HepG2 (cell line): ENCODE data around the gene AUTS2. TPM values are rescaled to one million over a fixed set of nuclear protein-coding genes. Genes with fewer than 3 reads are reported as not detected.

ENCODE experiments used
- ATAC-seq: fragments of 200-7000 bp; cut with Tn5 transposase; 3 replicates; pipeline ENCODE4 v1.9.1; 2020; ENCODE audit warnings: mild to moderate bottlenecking, moderate library complexity
- BruUV-seq: library from RNA; stranded (reverse); fragments of 400-500 nt; replicated peaks from 2 replicates; lab custom pipeline; 2021; lab: Mats Ljungman, UMichigan
- CTCF ChIA-PET: fragments of 300-600 bp; formaldehyde crosslinking; extraction: SDS; loops from one replicate; lab custom pipeline; 2021; ENCODE audit warnings: low total read pairs, inconsistent platforms, low intra/inter-chr PET ratio; lab: Yijun Ruan, JAX
- POLR2A ChIA-PET: fragments of 350-600 bp; sonication (Branson Sonifier 250); formaldehyde crosslinking; loops from one replicate; lab custom pipeline; 2020; ENCODE audit warnings: antibody characterized with exemption, inconsistent platforms; lab: Yijun Ruan, JAX
- DNase-seq: peaks from one replicate; pipeline ENCODE4 v3.0.0-alpha.2; 2015; ENCODE audit warnings: low spot score
- FAIRE-seq: peaks from 3 replicates; lab custom pipeline; 2011; peaks lifted over from hg19 to GRCh38; lab: Jason Lieb, UNC
- H2AFZ ChIP-seq: one replicate; pipeline ENCODE4 v1.6.1; 2011; ENCODE audit warnings: low read length, inconsistent platforms
- H3K27ac ChIP-seq: fragments of 300-600 bp; 3 replicates; pipeline ENCODE4 v1.8.0; 2011; ENCODE audit warnings: mixed run types, mild to moderate bottlenecking, mixed read lengths, low read length, inconsistent platforms; ENCODE audit not compliant: insufficient read depth; ENCODE audit errors: extremely low read length
- H3K27me3 ChIP-seq, 2 experiments: fragments of 200-600 bp in 1 of 2; 2 replicates in 1 of 2; 3 replicates in 1 of 2; pipeline versions ENCODE4 v1.6.0 to v1.8.0; 2011; ENCODE audit warnings: low read length in 2 of 2, mild to moderate bottlenecking in 2 of 2, moderate library complexity in 2 of 2, inconsistent platforms in 1 of 2; ENCODE audit not compliant: insufficient read depth in 2 of 2, control insufficient read depth in 1 of 2
- H3K36me3 ChIP-seq, 2 experiments: fragments of 200-600 bp in 1 of 2; replicated peaks in 1 of 2; 2 replicates in 1 of 2; 3 replicates in 1 of 2; pipeline versions ENCODE4 v1.5.1 to v1.8.0; 2011; ENCODE audit warnings: low read length in 2 of 2, inconsistent platforms in 1 of 2; ENCODE audit not compliant: insufficient read depth in 2 of 2, control insufficient read depth in 1 of 2
- H3K4me1 ChIP-seq: 2 replicates; pipeline ENCODE4 v1.5.1; 2012; ENCODE audit warnings: low read length, inconsistent platforms; ENCODE audit not compliant: insufficient read depth
- H3K4me2 ChIP-seq: 2 replicates; pipeline ENCODE4 v1.6.0; 2011; ENCODE audit warnings: low read depth, low read length, inconsistent platforms
- H3K4me3 ChIP-seq, 3 experiments: fragments of 200-600 bp in 1 of 3; sonication (generic), shearing (Covaris generic) in 1 of 3; replicated peaks in 1 of 3; 2 replicates each; pipeline ENCODE4 v1.5.1; 2011 to 2016; ENCODE audit warnings: low read length in 3 of 3, inconsistent platforms in 2 of 3, low read depth in 2 of 3, mild to moderate bottlenecking in 2 of 3, control low read depth in 1 of 3, mixed read lengths in 1 of 3; ENCODE audit not compliant: insufficient read depth in 1 of 3
- H3K79me2 ChIP-seq: one replicate; pipeline ENCODE4 v1.6.1; 2011; ENCODE audit warnings: low read length, inconsistent platforms; ENCODE audit not compliant: insufficient read depth
- H3K9ac ChIP-seq: 2 replicates; pipeline ENCODE4 v1.6.0; 2011; ENCODE audit warnings: mild to moderate bottlenecking, low read depth, low read length, inconsistent platforms; ENCODE audit not compliant: insufficient read depth
- H3K9me3 ChIP-seq: 2 replicates; pipeline ENCODE4 v1.5.1; 2012; ENCODE audit warnings: mild to moderate bottlenecking, low read length
- H4K20me1 ChIP-seq: 2 replicates; pipeline ENCODE4 v1.6.0; 2011; ENCODE audit warnings: inconsistent platforms, mild to moderate bottlenecking, low read length, moderate library complexity; ENCODE audit not compliant: insufficient read depth
- CBFB ChIP-seq: sonication (generic); formaldehyde crosslinking; IDR thresholded peaks from 2 replicates; pipeline ENCODE4 v1.4.0; 2020; ENCODE audit warnings: missing genetic modification reagents
- FOXA3 ChIP-seq: IDR thresholded peaks from 2 replicates; pipeline ENCODE4 v1.6.1; 2016; ENCODE audit warnings: missing genetic modification reagents, missing compliant biosample characterization
- FOXM1 ChIP-seq: sonication (generic); formaldehyde crosslinking; IDR thresholded peaks from 2 replicates; pipeline ENCODE4 v1.5.0; 2020; ENCODE audit warnings: missing genetic modification reagents
- NAIF1 ChIP-seq: sonication (generic); formaldehyde crosslinking; IDR thresholded peaks from 2 replicates; pipeline ENCODE4 v1.5.0; 2020; ENCODE audit warnings: mild to moderate bottlenecking, missing genetic modification reagents, borderline replicate concordance
- SP4 ChIP-seq: sonication (generic); formaldehyde crosslinking; IDR thresholded peaks from 2 replicates; pipeline ENCODE4 v1.8.1; 2023; ENCODE audit warnings: mild to moderate bottlenecking, missing genetic modification reagents
- TAF15 ChIP-seq: fragments of 200-400 bp; formaldehyde crosslinking; IDR thresholded peaks from one replicate; pipeline ENCODE4 v1.6.1; 2018; ENCODE audit warnings: mild to moderate bottlenecking, low read depth, low read length; ENCODE audit not compliant: poor library complexity, severe bottlenecking
- ZFP1 ChIP-seq: IDR thresholded peaks from 2 replicates; pipeline ENCODE4 v1.6.1; 2016
- ZNF432 ChIP-seq: sonication (generic); formaldehyde crosslinking; IDR thresholded peaks from 2 replicates; pipeline ENCODE4 v1.5.0; 2020; ENCODE audit warnings: missing genetic modification reagents, mild to moderate bottlenecking, borderline replicate concordance
- ZNF7 ChIP-seq: IDR thresholded peaks from 2 replicates; pipeline ENCODE4 v1.6.1; 2016; ENCODE audit warnings: missing biosample characterization, missing genetic modification reagents
- ZNF777 ChIP-seq: sonication (generic); formaldehyde crosslinking; IDR thresholded peaks from 2 replicates; pipeline ENCODE4 v1.4.0; 2020; ENCODE audit warnings: missing genetic modification reagents
- WGBS: methylation state at CpG from one replicate; pipeline ENCODE4 v1.1.6; 2017; ENCODE audit warnings: low lambda C conversion rate; 5-methylcytosine and 5-hydroxymethylcytosine counted together
- in situ Hi-C: cut with HindIII; loops from 2 replicates; pipeline ENCODE4 v1.10.0; 2017; ENCODE audit warnings: low pct_unique_long_range_greater_than_20kb; ENCODE audit not compliant: extremely low pct_ligation_motif_present
- intact Hi-C: fragments of 100-400 bp; cut with micrococcal nuclease; formaldehyde crosslinking; loops from one replicate; pipeline ENCODE4 v1.10.0; 2022; ENCODE audit not compliant: unreplicated experiment
- polyA plus RNA-seq, 8 experiments: library from polyadenylated mRNA; depleted of rRNA in 3 of 8; stranded (reverse) in 7 of 8; unstranded in 1 of 8; fragments of >200 nt; fragmentation: Illumina TruSeq in 4 of 8; extraction: Trizol in 4 of 8; gene quantifications; 2 replicates each; pipeline versions ENCODE4 v1.2.1 to v1.2.3, GENCODE V29; 2011 to 2016; ENCODE audit warnings: low read depth in 4 of 8, missing spikeins in 1 of 8, mixed read lengths in 1 of 8; ENCODE audit not compliant: insufficient read depth in 1 of 8
- total RNA-seq, 5 experiments: library from RNA; depleted of rRNA; stranded (reverse); fragments of >200 nt; fragmentation: Illumina TruSeq; extraction: Trizol; gene quantifications; 2 replicates each; pipeline ENCODE4 v1.2.3, GENCODE V29; 2016; ENCODE audit warnings: low read depth in 1 of 5
- TF ChIP-seq, protein P1 (sequence below): sonication (generic); formaldehyde crosslinking; IDR thresholded peaks from 2 replicates; pipeline ENCODE4 v1.5.1; 2020; ENCODE audit warnings: mild to moderate bottlenecking, missing genetic modification reagents
- TF ChIP-seq, protein P2 (sequence below): IDR thresholded peaks from 2 replicates; pipeline ENCODE4 v1.6.1; 2012; ENCODE audit warnings: low read depth, low read length, improper control_type of control experiment
- TF ChIP-seq, protein P3 (sequence below): fragments of 450-650 bp; IDR thresholded peaks from 2 replicates; pipeline ENCODE4 v1.6.1; 2016
- TF ChIP-seq, protein P4 (sequence below): sonication (generic); IDR thresholded peaks from 2 replicates; pipeline ENCODE4 v1.6.1; 2016; ENCODE audit warnings: low read depth, borderline replicate concordance
- TF ChIP-seq, protein P5 (sequence below): sonication (generic); formaldehyde crosslinking; IDR thresholded peaks from 2 replicates; pipeline ENCODE4 v1.8.0; 2022; ENCODE audit warnings: missing genetic modification reagents, low read depth, mild to moderate bottlenecking, borderline replicate concordance

The AUTS2 gene
- total and polyA plus RNA-seq, 2 of the 13 experiments (the other 11 are each of a cell fraction or from before 2014, with no cell fraction given): 0.38 TPM; not detected in 1

DNA sequence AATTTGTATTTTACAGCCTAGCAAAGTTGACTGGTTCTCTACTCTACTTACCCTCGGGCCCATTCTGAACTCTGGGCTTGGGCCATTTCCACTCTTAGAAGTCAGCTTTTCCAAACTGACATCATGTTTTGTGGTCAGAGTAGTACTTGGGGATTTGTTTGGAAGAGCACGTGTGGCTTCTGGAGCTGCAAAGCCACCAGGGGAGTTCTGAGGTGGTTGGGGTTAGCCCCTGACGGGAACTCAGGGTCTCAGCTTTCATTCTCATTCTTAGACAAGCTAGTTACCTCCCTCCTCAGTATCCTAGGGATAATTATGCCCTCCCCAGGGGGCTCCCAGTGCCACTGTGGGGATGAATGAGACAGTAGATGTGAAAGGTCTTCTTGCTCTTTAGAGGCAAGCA lies 886.0 kb downstream of the AUTS2 start:
- Histone ChIP-seq H2AFZ (no peak overlapping the region), H3K79me2 (no peaks in the 10 kb centered on the region), H3K9me3 (no peaks in the 10 kb centered on the region), H3K4me1 (no peaks in the 10 kb centered on the region), H3K4me3 (no peak overlapping the region), H4K20me1 (no peaks in the 10 kb centered on the region), H3K27ac (no peak overlapping the region), H3K4me2 (no peak overlapping the region), H3K9ac (no peak overlapping the region), H3K36me3 (no peaks in the 10 kb centered on the region), H3K27me3 (no peaks in the 10 kb centered on the region)
- in situ Hi-C loops: no loop called here
- DNase-seq (no peak), ATAC-seq (no peak), FAIRE-seq (no peak)
- CTCF ChIA-PET: no interaction called here
- 0% methylated on average over 3 of the region's 3 CpGs for WGBS
- TF ChIP-seq NAIF1 (no peak), ZNF777 (no peak), TAF15 (no peak), SP4 (no peak), FOXA3 (no peak), ZNF432 (CRISPR knock-in tag) (no peak), ZNF7 (CRISPR knock-in tag) (no peak), CBFB (CRISPR knock-in tag) (no peak), ZFP1 (no peak), FOXM1 (CRISPR knock-in tag) (no peak)
- TF ChIP-seq, protein P1, sequence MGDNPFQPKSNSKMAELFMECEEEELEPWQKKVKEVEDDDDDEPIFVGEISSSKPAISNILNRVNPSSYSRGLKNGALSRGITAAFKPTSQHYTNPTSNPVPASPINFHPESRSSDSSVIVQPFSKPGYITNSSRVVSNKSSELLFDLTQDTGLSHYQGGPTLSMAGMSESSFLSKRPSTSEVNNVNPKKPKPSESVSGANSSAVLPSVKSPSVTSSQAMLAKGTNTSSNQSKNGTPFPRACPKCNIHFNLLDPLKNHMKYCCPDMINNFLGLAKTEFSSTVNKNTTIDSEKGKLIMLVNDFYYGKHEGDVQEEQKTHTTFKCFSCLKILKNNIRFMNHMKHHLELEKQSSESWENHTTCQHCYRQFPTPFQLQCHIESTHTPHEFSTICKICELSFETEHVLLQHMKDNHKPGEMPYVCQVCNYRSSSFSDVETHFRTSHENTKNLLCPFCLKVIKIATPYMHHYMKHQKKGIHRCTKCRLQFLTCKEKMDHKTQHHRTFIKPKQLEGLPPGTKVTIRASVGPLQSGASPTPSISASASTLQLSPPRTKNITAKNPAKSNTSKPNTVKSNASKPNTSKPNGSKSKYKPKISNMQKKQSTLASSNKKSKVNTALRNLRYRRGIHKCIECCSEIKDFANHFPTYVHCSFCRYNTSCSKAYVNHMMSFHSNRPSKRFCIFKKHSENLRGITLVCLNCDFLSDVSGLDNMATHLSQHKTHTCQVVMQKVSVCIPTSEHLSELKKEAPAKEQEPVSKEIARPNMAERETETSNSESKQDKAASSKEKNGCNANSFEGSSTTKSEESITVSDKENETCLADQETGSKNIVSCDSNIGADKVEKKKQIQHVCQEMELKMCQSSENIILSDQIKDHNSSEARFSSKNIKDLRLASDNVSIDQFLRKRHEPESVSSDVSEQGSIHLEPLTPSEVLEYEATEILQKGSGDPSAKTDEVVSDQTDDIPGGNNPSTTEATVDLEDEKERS (CRISPR knock-in tag): no peak
- TF ChIP-seq, protein P2, sequence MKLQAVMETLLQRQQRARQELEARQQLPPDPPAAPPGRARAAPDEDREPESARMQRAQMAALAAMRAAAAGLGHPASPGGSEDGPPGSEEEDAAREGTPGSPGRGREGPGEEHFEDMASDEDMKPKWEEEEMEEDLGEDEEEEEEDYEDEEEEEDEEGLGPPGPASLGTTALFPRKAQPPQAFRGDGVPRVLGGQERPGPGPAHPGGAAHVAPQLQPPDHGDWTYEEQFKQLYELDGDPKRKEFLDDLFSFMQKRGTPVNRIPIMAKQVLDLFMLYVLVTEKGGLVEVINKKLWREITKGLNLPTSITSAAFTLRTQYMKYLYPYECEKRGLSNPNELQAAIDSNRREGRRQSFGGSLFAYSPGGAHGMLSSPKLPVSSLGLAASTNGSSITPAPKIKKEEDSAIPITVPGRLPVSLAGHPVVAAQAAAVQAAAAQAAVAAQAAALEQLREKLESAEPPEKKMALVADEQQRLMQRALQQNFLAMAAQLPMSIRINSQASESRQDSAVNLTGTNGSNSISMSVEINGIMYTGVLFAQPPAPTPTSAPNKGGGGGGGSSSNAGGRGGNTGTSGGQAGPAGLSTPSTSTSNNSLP: no peak
- TF ChIP-seq, protein P3, sequence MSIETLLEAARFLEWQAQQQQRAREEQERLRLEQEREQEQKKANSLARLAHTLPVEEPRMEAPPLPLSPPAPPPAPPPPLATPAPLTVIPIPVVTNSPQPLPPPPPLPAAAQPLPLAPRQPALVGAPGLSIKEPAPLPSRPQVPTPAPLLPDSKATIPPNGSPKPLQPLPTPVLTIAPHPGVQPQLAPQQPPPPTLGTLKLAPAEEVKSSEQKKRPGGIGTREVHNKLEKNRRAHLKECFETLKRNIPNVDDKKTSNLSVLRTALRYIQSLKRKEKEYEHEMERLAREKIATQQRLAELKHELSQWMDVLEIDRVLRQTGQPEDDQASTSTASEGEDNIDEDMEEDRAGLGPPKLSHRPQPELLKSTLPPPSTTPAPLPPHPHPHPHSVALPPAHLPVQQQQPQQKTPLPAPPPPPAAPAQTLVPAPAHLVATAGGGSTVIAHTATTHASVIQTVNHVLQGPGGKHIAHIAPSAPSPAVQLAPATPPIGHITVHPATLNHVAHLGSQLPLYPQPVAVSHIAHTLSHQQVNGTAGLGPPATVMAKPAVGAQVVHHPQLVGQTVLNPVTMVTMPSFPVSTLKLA: no peak
- TF ChIP-seq, protein P4, sequence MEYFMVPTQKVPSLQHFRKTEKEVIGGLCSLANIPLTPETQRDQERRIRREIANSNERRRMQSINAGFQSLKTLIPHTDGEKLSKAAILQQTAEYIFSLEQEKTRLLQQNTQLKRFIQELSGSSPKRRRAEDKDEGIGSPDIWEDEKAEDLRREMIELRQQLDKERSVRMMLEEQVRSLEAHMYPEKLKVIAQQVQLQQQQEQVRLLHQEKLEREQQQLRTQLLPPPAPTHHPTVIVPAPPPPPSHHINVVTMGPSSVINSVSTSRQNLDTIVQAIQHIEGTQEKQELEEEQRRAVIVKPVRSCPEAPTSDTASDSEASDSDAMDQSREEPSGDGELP: no peak
- TF ChIP-seq, protein P5, sequence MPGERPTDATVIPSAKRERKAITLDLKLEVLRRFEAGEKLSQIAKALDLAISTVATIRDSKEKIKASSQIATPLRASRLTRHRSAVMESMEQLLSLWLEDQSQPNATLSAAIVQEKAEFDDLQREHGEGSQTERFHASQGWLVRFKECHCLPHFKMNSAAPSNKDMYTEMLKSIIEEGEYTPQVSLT (CRISPR knock-in tag): no peak
- POLR2A ChIA-PET: no interaction called here
- intact Hi-C loops: no loop called here
- no TSS peak for BruUV-seq
